ENCODE measurements around the gene HSFX1.
"Not testable (repeated sequence)": the region's sequence is repeated elsewhere in the genome, so short reads cannot be mapped to it uniquely, and the experiment has no call there.

Gene HSFX1, protein sequence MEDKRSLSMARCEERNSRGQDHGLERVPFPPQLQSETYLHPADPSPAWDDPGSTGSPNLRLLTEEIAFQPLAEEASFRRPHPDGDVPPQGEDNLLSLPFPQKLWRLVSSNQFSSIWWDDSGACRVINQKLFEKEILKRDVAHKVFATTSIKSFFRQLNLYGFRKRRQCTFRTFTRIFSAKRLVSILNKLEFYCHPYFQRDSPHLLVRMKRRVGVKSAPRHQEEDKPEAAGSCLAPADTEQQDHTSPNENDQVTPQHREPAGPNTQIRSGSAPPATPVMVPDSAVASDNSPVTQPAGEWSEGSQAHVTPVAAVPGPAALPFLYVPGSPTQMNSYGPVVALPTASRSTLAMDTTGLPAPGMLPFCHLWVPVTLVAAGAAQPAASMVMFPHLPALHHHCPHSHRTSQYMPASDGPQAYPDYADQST

DNA sequence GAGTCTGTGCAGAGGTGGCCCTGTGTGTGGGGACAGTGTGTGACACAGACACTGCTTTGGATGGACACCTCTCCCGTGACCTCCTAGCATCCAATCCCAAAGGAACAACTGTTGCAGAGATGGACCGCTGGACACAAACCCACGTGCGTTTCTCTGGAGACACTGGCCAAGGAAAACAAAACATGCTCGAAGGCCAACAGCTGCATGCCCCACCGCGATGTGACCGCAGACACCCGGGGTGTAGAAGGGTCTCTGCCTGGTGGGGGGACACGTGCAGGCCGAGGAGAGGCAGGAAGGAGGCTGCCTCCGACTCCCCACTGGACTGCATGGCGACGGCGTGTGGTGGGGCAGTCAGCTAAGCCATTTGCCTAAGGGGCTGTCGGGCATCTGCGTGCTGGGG lies at the start of gene HSFX1:
Gene HSFX1, plus strand, starts transcription at position 301 of the 400 bp plus-strand sequence. CDS start 614 bp downstream, outside the sequence.
- not testable (repeated sequence) for DNase-seq

DNA sequence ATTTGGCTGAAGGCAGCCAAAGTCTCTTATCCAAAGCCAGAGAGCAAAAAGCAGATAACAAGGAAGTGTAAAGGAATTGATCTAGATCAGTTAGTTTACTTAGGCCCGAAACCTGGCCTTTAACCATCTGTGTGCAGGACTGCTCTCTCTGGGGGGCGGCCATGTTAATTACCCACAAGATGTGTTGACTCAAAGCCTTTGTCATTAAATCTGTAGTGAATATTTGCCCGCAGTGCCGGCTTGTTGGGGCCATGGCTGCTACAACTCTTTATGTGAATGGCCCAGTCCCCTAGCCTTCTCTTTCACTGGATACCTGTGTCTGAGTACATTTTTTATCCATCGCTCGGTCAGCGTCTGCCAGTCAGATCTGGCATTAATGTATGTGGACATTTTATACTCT lies 46.6 kb upstream of the HSFX1 start:
- DNase-seq, result not testable (repeated sequence)

DNA sequence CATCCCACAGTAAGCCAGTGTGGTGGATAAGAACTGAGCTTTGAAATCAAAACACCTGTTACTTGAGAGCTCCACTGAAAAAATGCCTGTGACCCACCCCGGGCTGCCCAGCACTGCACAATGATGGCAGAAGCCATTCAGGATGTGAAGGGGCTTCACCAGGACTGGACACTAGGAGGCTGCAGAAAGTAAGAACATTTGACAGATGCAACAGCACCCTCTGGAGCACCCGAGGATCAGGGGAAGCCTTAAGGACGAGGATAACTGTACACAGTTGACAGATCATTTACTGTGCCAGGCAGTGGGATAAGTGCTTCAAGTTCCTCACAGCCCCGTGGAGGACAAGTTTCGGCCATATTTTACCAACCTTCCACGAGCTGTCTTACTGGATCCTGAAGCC lies 31.6 kb upstream of the HSFX1 start:
- not testable (repeated sequence) for DNase-seq

DNA sequence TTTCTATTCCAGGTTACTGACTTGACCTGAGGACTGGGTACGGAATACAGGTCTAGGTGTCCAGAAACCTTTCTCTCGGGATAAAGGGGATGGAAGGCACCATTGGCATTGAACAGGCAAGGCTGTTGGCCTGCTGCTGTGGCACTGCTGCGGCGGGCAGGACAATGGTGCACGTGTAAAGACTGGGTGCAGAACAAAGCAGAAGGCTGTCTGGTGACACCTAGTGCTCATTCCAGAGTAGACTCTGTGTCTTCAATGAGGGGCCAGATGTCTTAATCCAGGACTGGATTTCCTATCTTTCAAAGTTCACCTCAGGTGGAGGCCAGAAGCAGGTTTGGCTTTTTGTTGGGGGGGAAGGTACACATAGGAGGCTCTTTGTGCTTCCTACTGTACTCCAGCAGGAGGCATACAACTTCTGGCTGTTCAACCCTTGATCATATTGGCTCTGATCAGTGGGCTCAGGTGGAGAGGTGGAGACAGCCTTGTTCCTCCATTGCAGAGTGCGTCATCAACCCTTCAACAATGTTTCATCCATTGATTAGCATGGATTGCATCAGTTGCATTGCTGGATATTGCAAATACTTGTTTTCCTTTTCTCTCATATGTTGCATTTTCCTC lies 27.4 kb upstream of the HSFX1 start:
- not testable (repeated sequence) for DNase-seq

DNA sequence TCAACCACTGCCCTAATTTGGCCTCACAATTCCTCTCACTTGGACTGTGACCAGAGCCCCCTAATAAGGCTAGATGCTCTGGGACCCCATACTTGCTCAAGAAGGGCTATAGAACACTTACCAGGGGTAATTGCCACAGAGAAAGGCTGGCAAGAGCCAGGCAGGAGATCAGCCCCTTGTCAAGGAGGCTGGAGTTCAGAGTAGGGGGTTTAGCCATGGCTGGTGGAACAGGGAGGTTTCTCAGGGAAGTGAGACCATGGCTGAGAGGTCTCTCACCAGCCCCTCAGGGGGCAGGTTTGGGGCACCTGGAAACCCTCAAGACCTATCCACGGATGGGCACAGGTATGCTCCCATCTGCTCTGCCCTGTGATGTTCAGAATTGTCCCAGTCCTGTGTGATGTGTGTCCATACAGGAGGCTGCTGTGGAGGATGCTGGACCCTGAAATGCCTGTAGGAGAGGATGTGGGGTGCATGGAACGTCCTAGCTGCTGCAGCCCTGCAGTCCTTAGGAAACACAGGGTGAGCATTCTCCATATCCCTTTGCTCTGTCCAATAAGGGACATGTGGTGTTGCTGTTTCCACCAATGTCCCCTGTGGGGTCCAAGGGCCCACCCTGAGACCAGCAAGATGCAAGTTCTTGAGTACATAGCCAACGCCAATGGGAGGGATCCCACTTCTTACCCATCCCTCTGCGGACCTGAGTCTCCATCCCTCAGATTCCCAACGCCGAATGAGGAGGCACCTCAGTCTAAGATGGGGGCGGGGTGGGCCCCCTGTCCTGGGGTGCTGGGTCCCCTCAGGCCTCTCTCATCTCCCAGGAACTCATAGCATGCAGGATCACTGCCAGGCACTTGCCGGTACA lies 16.4 kb upstream of the HSFX1 start:
- DNase-seq, result no peak

DNA sequence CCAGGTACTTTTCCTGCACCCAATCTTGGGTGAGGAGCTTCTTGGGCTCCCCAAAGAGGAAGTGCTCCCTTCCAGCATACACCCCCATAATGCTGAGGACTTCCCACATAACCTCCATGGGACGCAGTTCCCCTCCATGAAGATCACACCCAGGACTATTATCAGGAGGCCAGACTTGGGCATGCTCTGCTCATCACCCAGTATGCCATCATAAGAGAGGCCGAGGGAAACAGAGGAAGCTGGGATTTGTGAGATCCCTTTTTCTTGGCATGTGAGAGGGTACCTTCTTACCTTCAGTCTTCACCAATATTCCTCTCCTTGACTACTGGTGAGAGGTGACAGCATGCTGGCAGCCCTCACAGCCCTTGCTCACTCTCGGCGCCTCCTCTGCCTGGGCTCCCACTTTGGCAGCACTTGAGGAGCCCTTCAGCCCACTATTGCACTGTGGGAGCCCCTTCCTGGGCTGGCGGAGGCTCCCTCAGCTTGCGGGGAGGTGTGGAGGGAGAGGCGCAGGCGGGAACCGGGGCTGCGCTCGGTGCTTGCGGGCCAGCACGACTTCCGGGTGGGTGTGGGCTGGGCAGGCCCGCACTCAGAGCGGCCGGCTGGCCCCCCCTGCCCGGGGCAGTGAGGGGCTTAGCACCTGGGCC lies 15.7 kb upstream of the HSFX1 start:
- DNase-seq, result no peak

DNA sequence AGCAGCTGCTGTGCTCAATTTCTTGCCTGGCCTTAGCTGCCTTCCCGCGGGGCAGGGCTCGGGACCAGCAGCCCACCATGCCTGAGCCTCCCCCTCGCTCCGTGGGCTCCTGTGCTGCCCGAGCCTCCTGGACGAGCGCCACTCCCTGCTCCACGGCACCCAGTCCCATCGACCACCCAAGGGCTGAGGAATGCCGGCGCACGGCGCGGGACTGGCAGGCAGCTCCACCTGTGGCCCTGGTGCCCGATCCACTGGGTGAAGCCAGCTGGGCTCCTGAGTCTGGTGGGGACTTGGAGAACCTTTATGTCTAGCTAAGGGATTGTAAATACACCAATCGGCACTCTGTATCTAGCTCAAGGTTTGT lies 15.2 kb upstream of the HSFX1 start:
- DNase-seq, result not testable (repeated sequence)

DNA sequence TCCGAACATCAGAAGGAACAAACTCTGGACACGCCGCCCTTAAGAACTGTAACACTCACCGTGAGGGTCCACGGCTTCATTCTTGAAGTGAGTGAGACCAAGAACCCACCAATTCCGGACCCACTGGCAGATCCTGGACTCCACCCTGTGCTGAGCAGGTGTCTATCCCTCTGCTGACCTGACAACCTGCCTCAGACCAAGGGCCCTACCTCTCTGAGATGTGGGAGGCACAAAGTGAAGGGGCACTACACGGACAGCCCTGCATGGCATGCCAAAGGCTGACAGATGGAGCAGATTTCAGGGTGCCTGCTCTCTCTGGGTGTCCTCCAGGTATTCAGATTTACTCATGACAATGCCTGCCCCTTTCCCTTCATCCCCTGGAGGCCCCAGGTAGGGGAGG lies 14.0 kb upstream of the HSFX1 start:
- no peak for DNase-seq

DNA sequence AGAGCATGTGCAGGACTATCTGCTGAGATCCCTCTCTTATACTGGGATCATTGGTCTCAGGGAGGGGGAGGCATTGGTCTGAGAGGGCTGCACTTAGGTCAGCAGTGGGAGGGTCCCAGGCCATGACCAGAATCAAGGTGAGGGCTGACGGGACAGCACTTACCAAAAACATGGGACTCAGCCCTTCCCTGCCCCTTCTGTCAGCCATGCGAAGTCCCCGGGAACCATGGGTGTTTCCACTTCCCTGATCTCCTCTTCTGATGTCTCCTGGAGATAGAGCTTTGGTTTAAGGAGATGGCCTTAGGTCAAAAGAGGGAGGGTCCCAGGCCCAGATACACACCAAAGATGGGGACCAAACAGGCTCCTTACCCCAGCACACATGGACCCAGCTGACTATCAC lies 12.9 kb upstream of the HSFX1 start:
- no peak for DNase-seq

DNA sequence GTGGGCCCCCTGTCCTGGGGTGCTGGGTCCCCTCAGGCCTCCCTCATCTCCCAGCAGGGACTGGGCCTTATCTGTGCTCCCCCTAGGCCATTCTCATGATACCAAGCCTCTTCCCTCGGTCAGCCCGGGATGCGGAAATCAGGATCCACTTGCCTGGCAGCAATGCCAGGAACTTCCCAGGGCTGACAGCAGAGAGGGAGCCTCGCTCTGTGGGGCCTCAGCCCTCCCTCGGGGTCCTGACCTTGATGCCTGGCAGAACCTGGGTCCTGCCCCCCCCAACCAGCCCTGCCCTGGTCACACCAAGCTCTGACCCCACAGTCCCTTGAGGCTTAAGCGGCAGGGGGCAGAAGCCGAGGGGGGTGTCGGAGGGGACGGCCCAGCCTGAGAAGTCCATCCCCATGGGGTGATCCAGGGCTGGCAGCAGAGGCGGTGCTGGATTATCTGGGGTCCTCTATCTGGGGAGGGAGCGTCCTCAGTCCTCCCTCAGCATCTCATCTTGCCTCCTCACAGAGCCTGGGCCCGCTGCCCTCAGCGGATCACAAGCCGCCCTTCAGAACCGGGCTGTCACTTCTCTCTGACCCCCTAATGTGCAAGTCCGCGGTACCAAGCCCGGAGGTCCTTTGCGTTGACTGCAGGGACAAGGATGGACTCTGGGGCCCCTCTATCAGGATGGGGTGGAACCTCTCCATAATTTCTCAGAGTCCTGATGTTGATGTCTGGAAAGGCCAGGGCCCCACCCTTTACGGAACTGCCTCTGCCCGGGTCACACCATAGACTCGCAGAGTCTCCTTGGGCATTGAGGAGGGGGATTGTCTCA lies 11.8 kb upstream of the HSFX1 start:
- not testable (repeated sequence) for DNase-seq

DNA sequence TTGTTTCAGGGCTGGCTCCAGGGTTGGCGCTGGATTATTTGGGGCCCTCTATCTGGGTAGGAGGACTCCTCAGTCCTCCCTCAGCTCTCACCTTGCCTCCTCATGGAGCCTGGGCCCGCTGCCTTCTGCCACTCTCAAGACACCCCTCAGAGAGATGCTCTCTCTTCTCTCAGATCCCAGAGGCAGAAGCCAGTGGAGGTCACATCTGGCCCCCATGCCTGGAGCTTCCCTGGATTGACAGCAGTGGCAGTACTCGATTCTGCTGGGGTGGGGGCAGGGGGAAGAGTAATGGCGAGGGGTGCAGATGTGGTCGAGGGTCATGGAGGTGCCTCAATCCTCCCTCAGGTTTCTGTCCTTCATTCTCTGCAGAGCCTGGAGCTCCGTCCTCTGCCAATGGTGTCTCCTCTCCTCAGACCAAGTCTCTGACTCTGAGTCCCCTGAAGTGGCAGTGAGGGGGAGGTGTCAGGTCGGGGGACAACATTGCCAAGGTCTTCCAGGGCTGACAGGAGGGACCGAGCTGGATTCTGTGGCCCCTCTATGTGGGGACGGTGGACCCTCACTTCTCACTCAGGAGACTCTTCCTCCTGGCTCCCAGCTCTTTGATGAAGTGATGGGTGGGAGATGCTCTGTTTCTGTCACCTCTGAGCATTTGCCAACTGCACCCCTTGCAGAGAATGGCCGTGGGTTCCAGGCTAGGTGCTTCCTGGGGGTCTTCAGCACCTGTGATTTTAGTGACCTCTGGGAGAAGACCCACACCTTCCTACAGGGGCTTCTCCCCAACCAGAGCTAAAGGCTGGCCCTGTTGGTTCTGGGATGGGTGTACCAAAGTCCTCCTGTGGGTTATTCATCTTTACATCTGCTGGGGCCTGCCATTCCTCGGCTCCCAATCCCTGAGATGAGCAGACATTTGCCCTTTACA lies 10.9 kb upstream of the HSFX1 start:
- DNase-seq, result no peak

DNA sequence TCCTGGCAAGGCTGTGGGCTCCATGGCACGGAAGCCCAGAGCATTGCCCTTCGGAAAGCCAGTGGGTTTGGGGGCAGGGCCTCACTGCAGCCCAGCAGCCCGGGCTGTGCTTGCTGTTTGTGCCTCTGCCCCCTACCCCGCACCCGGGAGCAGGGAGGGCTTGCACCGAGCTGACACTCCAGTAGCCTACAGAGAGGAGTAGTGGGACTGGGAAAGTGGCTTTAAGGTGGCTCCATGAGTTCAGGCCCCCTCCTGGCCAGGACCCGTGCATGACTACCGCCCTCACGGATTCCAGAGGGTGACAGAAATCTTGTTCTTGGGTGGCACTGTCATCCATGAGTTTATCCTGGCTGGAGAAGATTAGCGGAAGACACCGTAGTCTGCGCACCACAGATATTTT lies 3.5 kb upstream of the HSFX1 start:
- DNase-seq, result not testable (repeated sequence)

DNA sequence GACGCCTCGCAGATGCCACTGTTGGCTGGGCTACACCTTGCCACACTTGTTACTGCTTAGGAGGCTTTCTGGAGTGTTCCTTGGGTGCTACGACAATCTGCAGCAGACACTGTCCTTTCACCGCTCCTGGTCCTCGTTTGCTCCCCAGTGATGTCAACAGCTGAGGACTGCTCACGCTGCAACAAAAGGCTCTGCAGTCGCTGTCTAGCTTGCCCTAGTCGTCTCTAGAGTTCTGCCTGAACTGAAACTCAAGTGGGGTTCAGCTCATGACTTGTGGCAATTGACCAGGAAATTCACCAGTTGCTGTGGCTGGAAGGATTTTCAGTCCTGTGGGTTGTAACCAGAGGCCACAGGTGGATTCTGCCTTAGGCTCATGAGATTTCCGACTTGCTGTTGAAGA lies 842 bp upstream of the HSFX1 start:
- DNase-seq, result not testable (repeated sequence)

DNA sequence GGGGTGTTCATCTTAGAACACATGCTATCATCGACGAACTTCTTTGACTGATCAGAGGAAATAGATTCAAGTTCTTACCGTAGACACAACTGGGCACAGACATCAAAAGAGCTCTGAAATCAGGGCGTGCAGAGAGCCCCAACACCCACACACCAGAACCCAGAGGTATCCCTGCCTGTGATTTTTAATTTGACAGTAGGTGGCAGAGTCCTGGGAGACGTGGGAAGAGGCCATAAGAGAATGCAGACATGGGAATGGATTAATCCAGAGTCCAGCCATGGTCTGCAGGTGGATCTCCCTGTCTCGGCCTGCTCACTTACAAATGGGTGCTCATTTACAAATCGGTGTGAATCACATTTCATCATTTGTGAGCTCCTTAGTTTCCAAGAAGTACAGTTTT lies 4.1 kb downstream of the HSFX1 start:
- DNase-seq, result not testable (repeated sequence)

DNA sequence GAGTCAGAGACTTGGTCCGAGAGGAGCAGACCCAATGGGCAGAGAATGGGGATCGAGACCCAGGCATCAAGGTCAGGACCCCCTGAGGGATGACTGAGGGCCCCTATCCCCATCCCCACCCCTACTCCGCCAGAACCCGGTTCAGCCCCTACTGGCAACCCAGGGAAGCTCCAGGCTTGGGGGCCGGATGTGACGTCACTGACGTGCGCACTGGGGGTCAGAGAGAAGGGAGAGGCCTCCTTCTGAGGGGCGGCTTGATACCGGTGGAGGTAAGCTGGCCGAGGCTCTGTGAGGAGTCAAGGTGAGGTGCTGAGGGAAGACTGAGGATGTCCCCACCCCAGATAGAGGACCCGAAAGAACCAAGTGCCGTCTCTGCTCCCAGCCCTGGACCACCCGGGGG lies 7.9 kb downstream of the HSFX1 start, which contains the start of gene MAGEA9:
Gene MAGEA9, plus strand, starts transcription at position 204 of the 400 bp plus-strand sequence. CDS start 4,281 bp downstream, outside the sequence.
- DNase-seq, result not testable (repeated sequence)

DNA sequence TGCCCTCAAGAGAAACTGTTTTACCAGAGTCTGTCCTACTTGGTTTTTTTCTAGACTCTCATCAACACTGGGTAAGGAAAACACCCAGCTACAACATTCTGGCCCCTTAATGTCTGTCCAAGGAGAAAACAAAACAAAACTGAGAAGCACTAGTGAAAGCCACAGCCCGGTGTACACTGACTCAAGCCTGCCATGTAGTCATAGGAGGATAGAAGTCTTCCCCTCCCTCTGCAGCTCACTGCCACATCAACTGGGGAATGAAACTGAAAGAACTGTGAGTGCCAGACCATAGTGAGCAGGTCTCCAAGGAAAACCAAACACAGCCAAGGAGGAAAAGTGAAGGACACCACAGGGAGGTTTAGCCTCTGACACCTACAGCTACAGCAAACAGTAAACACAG lies 21.7 kb downstream of the HSFX1 start:
- DNase-seq, result not testable (repeated sequence)

DNA sequence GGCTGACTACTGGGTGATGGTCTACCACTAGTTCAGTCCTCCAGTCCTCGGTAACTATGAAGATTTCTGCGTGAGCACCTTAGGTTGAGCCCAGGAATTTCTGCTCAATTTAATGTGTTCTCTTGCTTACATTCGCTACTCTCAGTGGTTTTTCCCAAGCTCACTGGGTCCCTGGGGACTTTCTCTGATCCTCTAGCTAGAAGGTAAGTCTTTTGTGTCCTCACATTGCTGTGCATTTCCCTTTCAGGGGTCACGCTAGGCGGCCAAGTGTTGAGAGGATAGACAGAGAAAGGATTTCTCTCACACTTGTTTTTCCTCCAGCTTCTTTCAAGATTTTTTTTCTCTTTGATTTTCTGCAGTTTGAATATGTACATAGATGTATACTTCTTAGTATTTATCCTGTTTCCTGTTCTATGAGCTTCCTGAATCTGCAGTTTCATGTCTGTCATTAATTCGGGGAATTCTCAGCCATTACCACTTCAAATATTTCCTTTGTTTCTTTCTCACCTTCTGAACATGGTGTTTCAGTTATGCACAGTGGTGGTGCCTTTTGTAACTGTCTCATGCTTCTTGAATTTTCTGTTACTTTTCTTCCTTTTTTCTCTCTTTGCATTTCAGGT lies 25.3 kb downstream of the HSFX1 start:
- no peak for DNase-seq

DNA sequence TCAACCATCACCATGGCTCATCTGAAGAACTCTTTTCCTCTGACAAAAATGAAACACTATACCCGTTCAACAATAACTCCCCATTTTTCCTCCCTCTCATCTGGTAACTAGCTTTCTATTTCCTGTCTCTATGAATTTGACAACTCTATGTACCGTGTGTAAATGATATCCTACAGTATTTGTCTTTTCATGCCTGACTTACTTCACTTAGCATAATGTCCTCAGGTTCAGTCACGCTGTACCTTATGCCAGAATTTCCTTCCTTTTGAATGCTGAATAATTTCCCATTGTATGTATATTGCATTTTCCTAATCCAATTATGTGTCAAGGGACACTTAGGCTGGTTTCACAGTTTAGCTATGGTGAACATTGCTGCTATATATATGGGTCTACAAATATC lies 26.1 kb downstream of the HSFX1 start:
- DNase-seq, result no peak

DNA sequence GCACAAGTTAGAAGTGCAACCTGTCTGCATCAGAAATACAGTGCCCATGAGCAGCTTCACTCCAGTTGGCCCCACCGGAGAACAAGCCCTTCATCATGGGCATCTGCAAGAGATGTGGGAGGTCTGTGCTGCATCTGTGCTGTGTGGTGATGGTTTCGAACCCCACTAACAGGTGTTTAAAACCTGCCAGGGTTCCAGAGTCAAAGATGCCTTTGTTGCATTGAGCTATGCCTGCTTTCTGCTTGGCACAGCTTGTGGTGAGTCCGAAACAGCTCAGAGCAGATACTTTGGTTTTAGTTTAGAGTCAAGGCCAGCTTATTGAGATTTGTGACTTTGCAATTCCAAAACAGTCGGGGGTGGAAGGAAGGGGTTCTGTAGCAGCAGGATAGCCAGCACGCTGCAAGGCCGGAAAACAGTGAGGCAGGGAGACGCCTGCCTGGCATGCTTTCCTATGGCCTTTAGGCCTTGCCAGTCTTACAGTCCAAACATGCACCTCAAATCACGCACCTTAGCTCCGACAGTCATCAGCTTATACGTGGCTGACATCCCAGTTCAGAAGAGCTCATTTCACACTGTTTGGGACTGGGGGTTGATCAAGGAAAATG lies 29.7 kb downstream of the HSFX1 start:
- no peak for DNase-seq

DNA sequence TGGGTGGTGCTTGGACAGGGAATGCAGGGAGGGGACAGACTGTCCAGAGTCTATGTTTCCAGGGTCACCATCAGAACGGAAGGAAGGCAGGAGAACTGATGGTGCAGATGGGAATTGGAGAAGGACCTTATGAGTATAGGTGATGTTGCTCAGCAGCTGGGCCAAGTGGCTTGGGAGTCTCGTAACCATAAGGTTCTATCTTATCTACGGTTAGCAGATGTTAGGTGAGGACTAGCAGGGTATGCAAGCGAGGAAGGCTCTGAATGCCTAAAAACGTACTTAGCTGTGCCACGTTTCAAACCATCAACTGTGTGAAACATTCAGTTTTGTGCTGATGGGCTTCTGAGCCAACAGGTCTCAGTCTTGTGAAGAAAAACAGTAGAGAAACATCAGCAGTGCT lies 30.2 kb downstream of the HSFX1 start:
- DNase-seq, result no peak
